ENCODE results near the gene MICAL1. TPM values are rescaled to one million over a fixed set of nuclear protein-coding genes. Genes with fewer than 3 reads are reported as not detected.

Gene MICAL1
- total RNA-seq, 1 donor from 2014 or later: 120 TPM

DNA sequence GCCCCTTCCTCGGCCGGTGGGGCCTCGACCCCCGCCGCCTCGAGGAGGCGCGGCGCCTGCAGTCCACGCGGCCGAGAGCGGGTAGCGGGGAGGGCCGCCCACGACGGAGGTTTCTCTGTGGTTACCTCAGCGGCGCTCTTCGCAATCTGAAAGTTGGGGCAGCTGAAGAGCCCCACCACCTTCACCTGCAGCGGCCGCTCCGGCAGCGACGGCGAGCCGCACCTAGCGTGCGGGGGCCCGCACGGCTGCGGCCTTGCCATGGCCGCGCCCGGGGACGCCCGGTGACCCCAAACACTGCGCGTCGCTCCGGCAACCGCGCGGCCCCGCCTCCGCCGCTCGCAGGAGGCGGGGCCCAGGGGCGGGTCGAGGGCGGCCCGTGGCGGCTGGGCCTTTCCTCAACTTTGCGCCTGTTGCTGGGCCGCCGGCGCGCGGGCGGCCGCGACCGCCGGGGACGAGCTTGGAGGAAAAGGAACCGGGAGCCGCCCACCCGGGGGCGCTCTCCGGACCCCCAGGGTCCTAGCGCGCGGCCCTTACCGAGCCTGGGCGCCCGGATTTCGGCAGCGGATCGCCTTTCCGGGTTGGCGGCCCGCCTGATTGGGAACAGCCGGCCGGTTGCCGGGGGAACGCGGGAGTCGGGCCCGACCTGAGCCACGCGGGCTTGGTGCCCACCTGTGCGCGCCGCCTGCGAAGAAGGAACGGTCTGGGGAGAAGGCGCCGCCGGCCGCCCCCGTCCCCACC, 15.1 kb downstream of the MICAL1 start, which contains the start of the genes PPIL6 and SMPD2:
TSS of gene PPIL6 (minus strand) at position 298 of the 738 bp plus-strand sequence. CDS start at position 260, 38 bp downstream.
TSS of gene SMPD2 (plus strand) at position 394 of the 738 bp plus-strand sequence. CDS start 398 bp downstream, outside the sequence.
- ATAC-seq (ENCODE audit: low read depth): peak; percentile 83
- Mint-ChIP-seq H3K27ac (peak within 1 kb of the TSS; percentile 95), H3K36me3 (ENCODE audit: low read depth) (peaks cover 38% of the 10 kb centered on the region), H3K9me3 (no peaks in the 10 kb centered on the region), H3K4me3 (peak within 1 kb of the TSS; percentile 96), H3K27me3 (no peaks in the 10 kb centered on the region), H3K4me1 (peaks cover 34% of the 10 kb centered on the region)
- POLR2A ChIA-PET: interaction anchor here (0.6 to 6.7 kb wide), 13 partner anchors 10 to 882 kb away, joined by 3 to 154 read pairs (median 7); partner anchors contain the start of genes CD164, CDC40, CEP57L1 and MICAL1
- DNase-seq: peak; percentile 89
- TF ChIP-seq, protein P1, sequence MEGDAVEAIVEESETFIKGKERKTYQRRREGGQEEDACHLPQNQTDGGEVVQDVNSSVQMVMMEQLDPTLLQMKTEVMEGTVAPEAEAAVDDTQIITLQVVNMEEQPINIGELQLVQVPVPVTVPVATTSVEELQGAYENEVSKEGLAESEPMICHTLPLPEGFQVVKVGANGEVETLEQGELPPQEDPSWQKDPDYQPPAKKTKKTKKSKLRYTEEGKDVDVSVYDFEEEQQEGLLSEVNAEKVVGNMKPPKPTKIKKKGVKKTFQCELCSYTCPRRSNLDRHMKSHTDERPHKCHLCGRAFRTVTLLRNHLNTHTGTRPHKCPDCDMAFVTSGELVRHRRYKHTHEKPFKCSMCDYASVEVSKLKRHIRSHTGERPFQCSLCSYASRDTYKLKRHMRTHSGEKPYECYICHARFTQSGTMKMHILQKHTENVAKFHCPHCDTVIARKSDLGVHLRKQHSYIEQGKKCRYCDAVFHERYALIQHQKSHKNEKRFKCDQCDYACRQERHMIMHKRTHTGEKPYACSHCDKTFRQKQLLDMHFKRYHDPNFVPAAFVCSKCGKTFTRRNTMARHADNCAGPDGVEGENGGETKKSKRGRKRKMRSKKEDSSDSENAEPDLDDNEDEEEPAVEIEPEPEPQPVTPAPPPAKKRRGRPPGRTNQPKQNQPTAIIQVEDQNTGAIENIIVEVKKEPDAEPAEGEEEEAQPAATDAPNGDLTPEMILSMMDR (IDR thresholded peaks at IDR 0.05): no peak
- intact Hi-C loops (cut with micrococcal nuclease): loop anchor here (1.0 kb wide), 7 partner anchors 10 to 881 kb away; partner anchors contain the start of genes AK9, CD164, CEP57L1 and FIG4
- CTCF ChIA-PET: interaction anchor here (1.1 to 3.2 kb wide), 5 partner anchors 12 to 346 kb away, joined by 3 to 31 read pairs (median 7); partner anchors contain the start of genes CD164, CEP57L1, SESN1 and ZBTB24

DNA sequence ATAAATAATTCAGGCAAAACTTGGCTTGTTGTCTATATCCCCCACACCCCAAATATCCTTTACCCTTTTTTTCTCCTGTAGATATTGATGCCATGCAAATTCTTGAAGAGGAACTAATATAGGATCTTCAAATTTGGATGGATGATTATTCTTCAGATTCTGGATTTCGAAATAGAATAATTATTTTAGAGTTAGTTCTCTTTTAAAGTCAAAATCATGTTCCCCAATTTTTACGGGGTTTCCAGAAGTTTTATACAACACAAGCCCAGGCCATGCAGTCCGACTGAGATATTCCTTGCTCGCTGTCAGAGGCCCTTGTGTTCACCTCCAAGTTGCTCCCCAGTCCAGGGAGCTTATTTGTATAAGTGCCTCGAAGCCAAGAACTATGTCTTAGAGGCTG, 19.5 kb downstream of the MICAL1 start:
- DNase-seq: no peak
- TF ChIP-seq, protein P1 (IDR thresholded peaks at IDR 0.05): no peak
- ChIA-PET CTCF (no interaction called here), POLR2A (interaction anchor here (0.8 kb wide), 1 partner anchor 19 kb away, joined by 3 read pairs; no protein-coding TSS in a partner anchor)
- no peaks in the 10 kb centered on the region for H3K9me3 Mint-ChIP-seq
- H3K4me3 Mint-ChIP-seq: no peak overlapping the region
- no peak for ATAC-seq (ENCODE audit: low read depth)
- intact Hi-C loops (cut with micrococcal nuclease): no loop called here
- peaks cover 1% of the 10 kb centered on the region for H3K36me3 Mint-ChIP-seq (ENCODE audit: low read depth)
- H3K27ac Mint-ChIP-seq: no peak overlapping the region
- no peaks in the 10 kb centered on the region for H3K27me3 Mint-ChIP-seq
- H3K4me1 Mint-ChIP-seq: peaks cover 7% of the 10 kb centered on the region

DNA sequence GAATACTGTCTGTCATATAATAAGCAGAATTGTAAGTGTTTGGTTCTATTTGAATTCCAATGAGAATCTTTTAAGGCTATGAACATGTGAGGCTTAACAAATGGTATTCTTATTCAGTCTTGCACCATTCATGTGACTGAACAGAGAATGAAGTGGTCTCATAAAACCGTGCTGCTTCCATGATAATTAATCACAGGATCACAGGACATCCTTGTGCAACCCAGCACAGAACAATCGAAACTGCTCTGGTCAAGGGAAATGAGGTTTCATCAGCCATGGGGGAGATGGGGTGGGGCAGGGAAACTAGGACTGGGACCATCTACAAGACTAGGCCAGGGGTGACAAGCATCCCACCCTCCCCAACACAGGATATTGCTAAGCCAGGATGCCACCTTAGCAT, 21.1 kb downstream of the MICAL1 start:
- Mint-ChIP-seq H3K36me3 (ENCODE audit: low read depth) (no peaks in the 10 kb centered on the region), H3K27me3 (peaks cover 3% of the 10 kb centered on the region), H3K27ac (no peak overlapping the region), H3K4me1 (peaks cover 2% of the 10 kb centered on the region), H3K9me3 (no peaks in the 10 kb centered on the region), H3K4me3 (no peak overlapping the region)
- no peak for ATAC-seq (ENCODE audit: low read depth)
- TF ChIP-seq, protein P1 (IDR thresholded peaks at IDR 0.05): no peak
- no peak for DNase-seq
- intact Hi-C loops (cut with micrococcal nuclease): no loop called here
- ChIA-PET POLR2A (interaction anchor here (0.7 kb wide), 1 partner anchor 8 kb away, joined by 9 read pairs; no protein-coding TSS in a partner anchor), CTCF (no interaction called here)

DNA sequence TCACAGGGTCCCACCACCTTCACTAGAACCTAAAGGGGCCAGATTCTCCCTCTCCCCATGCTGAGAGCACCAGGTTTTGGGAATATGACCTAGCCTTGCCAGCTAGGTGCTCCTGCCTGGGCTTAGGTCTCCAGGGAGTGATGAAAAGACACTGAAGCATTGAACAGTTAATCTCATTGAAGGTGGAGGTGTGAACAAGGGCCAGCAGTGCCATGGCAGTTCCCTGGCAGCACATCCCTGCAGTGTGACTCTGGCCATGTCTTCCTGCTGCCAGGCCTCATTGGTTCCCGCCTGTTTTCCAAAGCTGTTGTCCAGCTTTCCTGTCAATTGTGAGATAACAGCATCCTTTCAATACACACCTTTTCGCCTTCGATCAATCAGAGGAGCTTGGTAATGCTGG, 26.1 kb downstream of the MICAL1 start:
- no peak overlapping the region for H3K27ac Mint-ChIP-seq
- H3K4me1 Mint-ChIP-seq: no peaks in the 10 kb centered on the region
- H3K9me3 Mint-ChIP-seq: no peaks in the 10 kb centered on the region
- H3K27me3 Mint-ChIP-seq: peaks cover 3% of the 10 kb centered on the region
- ChIA-PET POLR2A (no interaction called here), CTCF (no interaction called here)
- no peak overlapping the region for H3K4me3 Mint-ChIP-seq
- TF ChIP-seq, protein P1 (IDR thresholded peaks at IDR 0.05): no peak
- H3K36me3 Mint-ChIP-seq (ENCODE audit: low read depth): no peaks in the 10 kb centered on the region
- ATAC-seq (ENCODE audit: low read depth): no peak
- DNase-seq: no peak
- intact Hi-C loops (cut with micrococcal nuclease): no loop called here

DNA sequence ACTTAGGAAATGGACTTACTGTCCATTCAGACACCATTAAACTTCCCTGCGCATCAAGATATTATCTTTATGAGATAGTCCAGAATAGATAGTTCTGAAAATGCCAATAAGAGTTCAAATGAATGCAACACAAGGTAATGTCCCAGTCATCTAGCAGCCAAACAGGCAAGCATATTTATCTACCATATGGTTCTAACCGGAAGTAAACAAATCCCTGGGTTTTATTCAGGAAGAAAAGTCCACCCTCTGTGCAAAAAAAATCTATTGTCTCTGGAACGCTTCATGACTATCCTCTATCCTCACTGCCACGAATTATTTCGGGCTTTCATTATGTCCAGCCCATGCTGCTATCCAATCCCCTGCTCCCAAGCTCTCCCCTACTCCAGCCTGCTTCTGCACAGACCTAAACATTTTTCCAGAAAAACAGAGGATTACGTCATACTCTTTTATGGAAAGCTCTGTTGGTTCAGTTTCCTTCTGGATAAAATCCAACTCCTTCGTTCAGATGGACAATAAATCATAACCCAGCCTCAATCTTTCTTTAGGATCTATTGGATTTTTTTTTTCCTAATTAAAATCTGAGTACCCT, 26.6 kb downstream of the MICAL1 start:
- POLR2A ChIA-PET: no interaction called here
- peaks cover 3% of the 10 kb centered on the region for H3K27me3 Mint-ChIP-seq
- H3K27ac Mint-ChIP-seq: no peak overlapping the region
- H3K4me1 Mint-ChIP-seq: peaks cover 3% of the 10 kb centered on the region
- DNase-seq (no peak), ATAC-seq (ENCODE audit: low read depth) (no peak)
- CTCF ChIA-PET: no interaction called here
- intact Hi-C loops (cut with micrococcal nuclease): no loop called here
- no peaks in the 10 kb centered on the region for H3K9me3 Mint-ChIP-seq
- no peak overlapping the region for H3K4me3 Mint-ChIP-seq
- H3K36me3 Mint-ChIP-seq (ENCODE audit: low read depth): no peaks in the 10 kb centered on the region
- TF ChIP-seq, protein P1 (IDR thresholded peaks at IDR 0.05): no peak
